Measurements from ENCODE around the gene SEC14L2. TPM values are rescaled to one million over a fixed set of nuclear protein-coding genes. Genes with fewer than 3 reads are reported as not detected.
"Not testable (repeated sequence)": the region's sequence is repeated elsewhere in the genome, so short reads cannot be mapped to it uniquely, and the experiment has no call there.

SEC14L2 gene
- total RNA-seq, 1 experiment from 2014 or later: 8.4 TPM

DNA sequence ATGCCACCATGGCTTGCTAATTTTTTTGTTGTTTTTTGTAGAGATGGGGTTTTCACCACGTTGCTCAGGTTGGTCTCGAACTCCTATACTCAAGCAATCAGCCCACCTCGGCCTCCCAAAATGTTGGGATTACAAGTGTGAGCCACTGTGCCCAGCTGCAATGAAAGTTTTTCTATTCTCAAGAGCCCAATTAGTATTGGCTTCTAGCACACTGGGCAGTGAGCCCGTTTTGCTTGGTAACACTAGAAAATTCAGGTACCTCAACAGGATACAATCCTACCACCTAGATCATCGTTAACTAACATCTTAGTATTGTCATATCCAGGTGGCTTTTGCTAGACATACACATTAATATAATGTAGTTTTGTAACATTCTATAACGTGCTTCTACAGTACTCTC, 56.0 kb downstream of the SEC14L2 start:
- Histone ChIP-seq H3K27me3 (ENCODE audit: low read length) (no peaks in the 10 kb centered on the region), H3K4me1 (ENCODE audit: low read length) (no peaks in the 10 kb centered on the region), H3K4me3 (ENCODE audit: low read length) (no peak overlapping the region), H3K9me2 (replicated peaks; ENCODE audit: insufficient read depth, low read length) (no peaks in the 10 kb centered on the region), H3K9me3 (ENCODE audit: low read length) (no peaks in the 10 kb centered on the region), H3K4me2 (ENCODE audit: low read depth, low read length, poor library complexity, severe bottlenecking) (no peak overlapping the region), H3K27ac (ENCODE audit: low read length) (no peak overlapping the region), H3K9ac (ENCODE audit: low read length) (no peak overlapping the region), H3K79me2 (ENCODE audit: low read length) (no peaks in the 10 kb centered on the region), H3K36me3 (ENCODE audit: insufficient read depth, low read length) (no peaks in the 10 kb centered on the region), H2AFZ (ENCODE audit: low read length) (no peak overlapping the region), H4K20me1 (ENCODE audit: insufficient read depth, low read depth, low read length) (no peaks in the 10 kb centered on the region)
- DNase-seq: no peak

DNA sequence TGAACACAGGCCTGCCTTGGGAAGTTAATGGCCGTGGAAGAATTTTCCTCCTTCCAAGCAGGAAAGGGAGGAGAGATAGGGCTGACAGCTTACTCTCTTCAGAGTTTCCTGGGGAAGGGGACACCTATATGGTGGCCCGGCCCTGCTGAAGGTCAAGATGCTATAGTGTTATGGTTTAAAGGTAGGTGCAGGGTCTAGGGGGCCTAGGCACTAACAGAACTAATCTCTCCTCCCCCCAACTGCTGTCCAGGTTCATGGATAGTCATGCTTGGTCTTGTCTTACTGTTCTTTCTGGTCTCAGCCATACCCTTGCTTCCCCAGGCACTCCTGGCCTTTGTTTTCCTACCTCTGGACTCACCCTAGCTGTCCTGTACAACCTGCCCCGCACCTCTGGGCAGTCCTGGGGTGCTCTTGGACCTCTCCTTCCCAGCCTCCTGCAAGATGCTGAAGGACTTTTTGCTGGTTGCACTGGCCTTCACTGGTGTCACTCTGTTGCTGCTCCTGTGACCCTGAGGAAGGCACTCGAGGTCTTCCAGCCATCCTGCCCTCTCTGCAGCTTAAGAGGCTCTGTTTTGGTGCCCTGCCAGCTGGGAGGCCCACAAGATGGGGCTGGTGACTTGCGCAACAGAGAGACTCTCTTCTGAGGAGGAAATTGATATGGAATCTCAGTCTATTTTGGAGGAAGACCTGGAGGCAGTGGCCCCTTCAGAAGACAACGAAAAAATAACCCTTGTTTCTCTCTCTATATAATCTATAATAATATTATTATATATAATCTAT, 57.1 kb downstream of the SEC14L2 start:
- DNase-seq: peak; percentile 56
- Histone ChIP-seq H3K27me3 (ENCODE audit: low read length) (no peaks in the 10 kb centered on the region), H2AFZ (ENCODE audit: low read length) (no peak overlapping the region), H3K9me2 (replicated peaks; ENCODE audit: insufficient read depth, low read length) (no peaks in the 10 kb centered on the region), H3K9me3 (ENCODE audit: low read length) (no peaks in the 10 kb centered on the region), H3K36me3 (ENCODE audit: insufficient read depth, low read length) (no peaks in the 10 kb centered on the region), H3K79me2 (ENCODE audit: low read length) (no peaks in the 10 kb centered on the region), H3K4me3 (ENCODE audit: low read length) (no peak overlapping the region), H3K9ac (ENCODE audit: low read length) (no peak overlapping the region), H3K27ac (ENCODE audit: low read length) (no peak overlapping the region), H3K4me1 (ENCODE audit: low read length) (no peaks in the 10 kb centered on the region), H3K4me2 (ENCODE audit: low read depth, low read length, poor library complexity, severe bottlenecking) (no peak overlapping the region), H4K20me1 (ENCODE audit: insufficient read depth, low read depth, low read length) (no peaks in the 10 kb centered on the region)

DNA sequence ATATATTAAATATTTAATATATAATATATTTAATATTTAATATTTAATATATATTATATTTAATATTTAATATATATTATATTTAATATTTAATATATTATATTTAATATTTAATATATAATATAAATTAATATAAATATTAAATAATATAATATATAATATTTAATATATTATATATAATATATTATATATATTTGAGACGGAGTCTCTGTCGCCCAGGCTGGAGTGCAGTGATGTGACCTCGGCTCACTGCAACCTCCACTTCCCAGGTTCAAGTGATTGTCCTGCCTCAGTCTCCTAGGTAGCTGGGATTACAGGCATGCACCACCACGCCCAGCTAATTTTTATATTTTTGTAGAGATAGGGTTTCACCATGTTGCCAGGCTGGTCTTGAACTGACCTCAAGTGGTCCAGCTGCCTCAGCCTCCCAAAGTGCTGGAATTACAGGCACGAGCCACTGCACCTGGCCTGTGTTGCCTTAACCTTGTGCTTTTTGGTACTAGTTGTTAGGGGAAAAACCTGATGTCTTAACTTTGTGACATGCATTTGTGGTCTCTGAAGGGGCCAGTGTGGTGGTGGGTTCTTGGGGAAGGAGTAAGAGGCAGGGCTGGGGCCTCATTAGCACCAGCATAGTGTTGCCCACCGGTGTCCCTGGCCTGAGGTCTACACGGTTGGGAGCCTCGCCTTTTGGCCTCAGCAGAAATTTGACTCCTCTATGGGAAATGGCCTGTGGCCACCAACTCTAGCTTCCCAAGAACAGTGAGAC, 58.4 kb downstream of the SEC14L2 start:
- no peak overlapping the region for H3K9ac ChIP-seq (ENCODE audit: low read length)
- DNase-seq: no peak
- no peak overlapping the region for H3K4me3 ChIP-seq (ENCODE audit: low read length)
- H3K4me2 ChIP-seq (ENCODE audit: low read depth, low read length, poor library complexity, severe bottlenecking): no peak overlapping the region
- H3K27me3 ChIP-seq (ENCODE audit: low read length): no peaks in the 10 kb centered on the region
- H3K79me2 ChIP-seq (ENCODE audit: low read length): no peaks in the 10 kb centered on the region
- no peaks in the 10 kb centered on the region for H3K9me3 ChIP-seq (ENCODE audit: low read length)
- no peak overlapping the region for H2AFZ ChIP-seq (ENCODE audit: low read length)
- H3K4me1 ChIP-seq (ENCODE audit: low read length): no peaks in the 10 kb centered on the region
- H3K9me2 ChIP-seq (replicated peaks; ENCODE audit: insufficient read depth, low read length): no peaks in the 10 kb centered on the region
- 0 out of 2 replicates have a peak, but pooled peaks cover 2% of the 10 kb centered on the region for H4K20me1 ChIP-seq (ENCODE audit: insufficient read depth, low read depth, low read length)
- no peaks in the 10 kb centered on the region for H3K36me3 ChIP-seq (ENCODE audit: insufficient read depth, low read length)
- H3K27ac ChIP-seq (ENCODE audit: low read length): no peak overlapping the region

DNA sequence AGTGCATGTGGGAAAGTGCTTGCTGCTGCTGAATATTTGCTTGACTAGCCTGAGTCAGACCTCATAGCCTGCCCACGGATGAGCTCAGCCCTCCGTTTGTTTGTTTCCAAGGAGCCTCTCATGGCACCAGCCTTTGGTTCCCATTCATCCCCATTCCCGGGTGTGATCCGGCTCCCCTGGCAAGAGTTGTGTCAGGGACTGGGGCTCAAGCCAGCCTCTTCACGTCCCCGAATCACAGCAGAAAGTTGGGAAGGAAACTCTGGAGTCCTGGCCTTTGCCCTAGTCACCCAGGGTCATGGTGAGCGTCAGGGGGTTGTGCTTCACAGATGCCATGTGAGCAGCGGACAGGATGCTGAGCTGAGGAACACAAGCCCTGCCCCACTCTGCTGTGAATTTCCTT, 61.2 kb downstream of the SEC14L2 start:
- 0 out of 2 replicates have a peak, but pooled peaks cover 2% of the 10 kb centered on the region for H4K20me1 ChIP-seq (ENCODE audit: insufficient read depth, low read depth, low read length)
- H3K27me3 ChIP-seq (ENCODE audit: low read length): no peaks in the 10 kb centered on the region
- H3K79me2 ChIP-seq (ENCODE audit: low read length): no peaks in the 10 kb centered on the region
- H3K4me2 ChIP-seq (ENCODE audit: low read depth, low read length, poor library complexity, severe bottlenecking): no peak overlapping the region
- no peaks in the 10 kb centered on the region for H3K36me3 ChIP-seq (ENCODE audit: insufficient read depth, low read length)
- H3K9ac ChIP-seq (ENCODE audit: low read length): no peak overlapping the region
- H3K9me3 ChIP-seq (ENCODE audit: low read length): no peaks in the 10 kb centered on the region
- no peaks in the 10 kb centered on the region for H3K4me1 ChIP-seq (ENCODE audit: low read length)
- no peaks in the 10 kb centered on the region for H3K9me2 ChIP-seq (replicated peaks; ENCODE audit: insufficient read depth, low read length)
- DNase-seq: no peak
- H3K27ac ChIP-seq (ENCODE audit: low read length): no peak overlapping the region
- H2AFZ ChIP-seq (ENCODE audit: low read length): no peak overlapping the region
- no peak overlapping the region for H3K4me3 ChIP-seq (ENCODE audit: low read length)

DNA sequence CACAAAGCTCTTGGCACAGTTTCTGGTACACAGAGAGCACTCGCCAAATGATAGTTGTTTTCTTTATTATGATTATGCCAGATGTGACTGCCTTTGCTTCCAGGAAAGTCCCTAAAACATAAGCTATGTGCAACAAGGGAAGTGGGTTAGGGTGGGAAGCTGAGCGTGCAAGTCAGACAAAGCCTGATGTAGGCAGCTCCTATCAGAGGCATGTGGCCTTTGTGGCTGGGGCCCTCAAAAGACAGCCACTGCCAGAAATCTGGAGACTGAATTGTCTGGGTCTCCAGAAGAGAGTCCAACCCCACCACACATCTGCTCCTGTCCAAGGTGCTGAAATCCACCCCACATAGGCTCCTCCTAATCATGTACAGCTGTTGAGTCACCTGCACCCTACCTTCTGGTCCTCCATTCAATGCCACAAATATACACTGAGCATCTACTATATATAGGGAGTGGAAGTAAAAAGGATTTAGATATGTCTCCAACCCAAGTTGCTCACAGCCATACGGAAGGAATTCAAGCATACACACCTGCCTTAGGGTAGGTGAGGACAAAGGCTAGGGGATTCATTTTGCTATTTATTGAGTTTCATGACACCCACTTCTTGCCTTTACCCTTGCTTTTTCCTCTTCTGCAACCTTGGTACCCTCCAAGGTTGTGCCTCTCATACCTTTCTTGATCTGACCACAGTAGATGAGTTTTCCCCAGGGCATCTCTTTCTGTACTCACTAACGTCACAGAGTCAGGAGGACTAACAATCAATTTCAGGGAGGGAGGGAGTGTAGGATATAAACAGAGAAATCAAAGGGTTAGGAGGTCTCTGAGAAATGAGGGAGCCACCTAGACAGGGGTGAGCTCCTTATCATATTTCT, 62.6 kb downstream of the SEC14L2 start:
- no peak overlapping the region for H3K4me3 ChIP-seq (ENCODE audit: low read length)

DNA sequence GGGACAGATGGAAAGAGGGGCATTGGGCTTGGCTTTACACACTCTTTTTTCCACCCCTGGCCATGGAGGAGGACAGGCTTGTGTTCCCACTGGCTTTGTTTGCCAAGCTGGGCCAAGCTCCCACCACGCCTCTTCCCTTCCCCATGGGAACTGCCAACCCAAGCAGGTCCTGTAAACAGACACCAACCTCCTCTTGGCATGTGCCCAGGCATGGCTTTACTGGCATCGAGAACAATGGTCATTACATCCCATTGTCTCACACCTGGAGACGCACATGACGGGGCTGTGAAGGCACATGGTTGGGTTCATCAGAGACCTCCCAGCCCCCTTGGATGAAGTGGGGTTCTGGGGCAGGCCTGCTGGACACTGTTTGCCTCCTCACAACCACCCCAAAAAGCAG, 63.3 kb downstream of the SEC14L2 start:
- no peaks in the 10 kb centered on the region for H3K27me3 ChIP-seq (ENCODE audit: low read length)

More for the DNA sequence above, 62.6 kb downstream of the SEC14L2 start:
- peak; percentile 72 for DNase-seq
- Histone ChIP-seq H3K27ac (ENCODE audit: low read length) (no peak overlapping the region), H3K9me3 (ENCODE audit: low read length) (no peaks in the 10 kb centered on the region), H3K27me3 (ENCODE audit: low read length) (no peaks in the 10 kb centered on the region), H3K79me2 (ENCODE audit: low read length) (no peaks in the 10 kb centered on the region), H3K9me2 (replicated peaks; ENCODE audit: insufficient read depth, low read length) (no peaks in the 10 kb centered on the region), H2AFZ (ENCODE audit: low read length) (no peak overlapping the region), H3K36me3 (ENCODE audit: insufficient read depth, low read length) (no peaks in the 10 kb centered on the region), H3K4me1 (ENCODE audit: low read length) (no peaks in the 10 kb centered on the region), H3K9ac (ENCODE audit: low read length) (no peak overlapping the region), H3K4me2 (ENCODE audit: low read depth, low read length, poor library complexity, severe bottlenecking) (no peak overlapping the region), H4K20me1 (ENCODE audit: insufficient read depth, low read depth, low read length) (0 out of 2 replicates have a peak, but pooled peaks cover 2% of the 10 kb centered on the region)

DNA sequence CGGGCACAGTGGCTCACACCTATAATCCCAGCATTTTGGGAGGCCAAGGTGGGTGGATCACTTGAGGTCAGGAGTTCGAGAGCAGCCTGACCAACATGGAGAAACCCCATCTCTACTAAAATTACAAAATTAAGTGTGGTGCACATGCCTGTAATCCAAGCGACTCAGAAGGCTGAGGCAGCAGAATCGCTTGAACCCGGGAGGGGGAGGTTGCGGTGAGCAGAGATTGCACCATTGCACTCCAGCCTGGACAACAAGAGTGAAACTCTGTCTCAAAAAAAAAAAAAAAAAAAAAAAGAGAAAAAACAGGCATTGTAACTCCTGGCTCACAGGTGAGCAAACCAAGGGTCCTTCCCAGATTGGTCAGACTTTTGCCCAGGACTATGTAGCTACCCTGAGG, 63.7 kb downstream of the SEC14L2 start:
- not testable (repeated sequence) for H4K20me1 ChIP-seq (ENCODE audit: insufficient read depth, low read depth, low read length); H3K27me3 ChIP-seq (ENCODE audit: low read length); H3K9ac ChIP-seq (ENCODE audit: low read length); H3K27ac ChIP-seq (ENCODE audit: low read length); H3K4me2 ChIP-seq (ENCODE audit: low read depth, low read length, poor library complexity, severe bottlenecking); DNase-seq; H3K9me2 ChIP-seq (replicated peaks; ENCODE audit: insufficient read depth, low read length); H3K4me3 ChIP-seq (ENCODE audit: low read length); H3K4me1 ChIP-seq (ENCODE audit: low read length); H3K9me3 ChIP-seq (ENCODE audit: low read length); H3K79me2 ChIP-seq (ENCODE audit: low read length); H2AFZ ChIP-seq (ENCODE audit: low read length); H3K36me3 ChIP-seq (ENCODE audit: insufficient read depth, low read length)

More for the DNA sequence above, 63.3 kb downstream of the SEC14L2 start:
- 0 out of 2 replicates have a peak, but pooled peaks cover 2% of the 10 kb centered on the region for H4K20me1 ChIP-seq (ENCODE audit: insufficient read depth, low read depth, low read length)
- no peaks in the 10 kb centered on the region for H3K4me1 ChIP-seq (ENCODE audit: low read length)
- no peak overlapping the region for H2AFZ ChIP-seq (ENCODE audit: low read length)
- no peaks in the 10 kb centered on the region for H3K79me2 ChIP-seq (ENCODE audit: low read length)
- H3K9me2 ChIP-seq (replicated peaks; ENCODE audit: insufficient read depth, low read length): no peaks in the 10 kb centered on the region
- no peaks in the 10 kb centered on the region for H3K36me3 ChIP-seq (ENCODE audit: insufficient read depth, low read length)
- no peaks in the 10 kb centered on the region for H3K9me3 ChIP-seq (ENCODE audit: low read length)
- no peak for DNase-seq
- no peak overlapping the region for H3K4me2 ChIP-seq (ENCODE audit: low read depth, low read length, poor library complexity, severe bottlenecking)
- no peak overlapping the region for H3K4me3 ChIP-seq (ENCODE audit: low read length)
- H3K27ac ChIP-seq (ENCODE audit: low read length): no peak overlapping the region
- no peak overlapping the region for H3K9ac ChIP-seq (ENCODE audit: low read length)

DNA sequence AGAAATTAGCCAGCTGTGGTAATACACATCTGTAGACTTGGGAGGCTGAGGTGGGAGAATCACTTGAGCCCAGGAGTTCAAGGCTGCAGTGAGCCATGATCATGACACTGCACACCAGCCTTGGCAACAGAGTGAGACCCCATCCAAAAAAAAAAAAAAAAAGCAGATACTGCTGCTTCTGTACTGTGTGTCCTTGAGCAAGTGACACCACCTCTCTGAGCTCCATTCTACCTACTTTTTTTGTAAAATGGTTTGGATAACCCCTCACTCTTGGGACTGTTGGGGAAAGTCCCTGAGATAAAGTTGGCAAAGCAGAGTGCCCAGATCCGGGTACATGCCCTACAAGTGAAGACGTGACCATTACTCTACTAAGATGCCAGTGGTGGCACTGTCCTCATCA, 72.3 kb downstream of the SEC14L2 start:
- H3K4me2 ChIP-seq (ENCODE audit: low read depth, low read length, poor library complexity, severe bottlenecking): no peak overlapping the region

More for the DNA sequence above, 72.3 kb downstream of the SEC14L2 start:
- no peak overlapping the region for H3K27ac ChIP-seq (ENCODE audit: low read length)
- H3K9ac ChIP-seq (ENCODE audit: low read length): no peak overlapping the region
- H3K4me3 ChIP-seq (ENCODE audit: low read length): no peak overlapping the region
- H3K4me1 ChIP-seq (ENCODE audit: low read length): no peaks in the 10 kb centered on the region
- no peaks in the 10 kb centered on the region for H3K9me3 ChIP-seq (ENCODE audit: low read length)
- no peaks in the 10 kb centered on the region for H3K9me2 ChIP-seq (replicated peaks; ENCODE audit: insufficient read depth, low read length)
- no peaks in the 10 kb centered on the region for H3K79me2 ChIP-seq (ENCODE audit: low read length)
- no peaks in the 10 kb centered on the region for H4K20me1 ChIP-seq (ENCODE audit: insufficient read depth, low read depth, low read length)
- no peak overlapping the region for H2AFZ ChIP-seq (ENCODE audit: low read length)
- no peaks in the 10 kb centered on the region for H3K27me3 ChIP-seq (ENCODE audit: low read length)
- DNase-seq: no peak
- H3K36me3 ChIP-seq (ENCODE audit: insufficient read depth, low read length): no peaks in the 10 kb centered on the region

Data from Karpas-422 (cell line).